ENCODE data around the gene NELFE.

DNA sequence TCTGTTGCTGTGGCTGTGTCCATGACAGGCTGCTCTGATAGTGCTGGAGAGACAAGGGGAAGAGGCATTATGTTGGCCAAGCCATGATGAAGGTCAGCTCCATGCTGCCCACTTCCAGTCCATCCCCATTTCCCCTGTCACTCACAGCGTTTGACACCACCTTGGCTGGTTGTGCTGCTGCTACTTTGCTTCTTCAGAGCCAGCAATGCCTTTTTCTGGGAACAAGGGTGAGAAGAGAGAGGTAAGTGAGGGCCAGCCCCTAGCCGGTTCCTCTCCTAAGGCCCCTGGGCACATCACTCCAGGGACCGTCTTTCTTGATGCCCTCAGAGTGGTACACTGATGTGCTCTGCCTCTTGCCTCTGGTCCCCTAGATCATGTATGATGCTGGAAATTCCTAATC is 2.0 kb downstream of the NELFE start:
- TF ChIP-seq EZH2 (optimal IDR thresholded peaks at IDR 0.05; ENCODE audit: low read depth, low read length), result no peak
- TF ChIP-seq EZH2phosphoT487 (IDR thresholded peaks at IDR 0.05; ENCODE audit: low read length), result no peak
- no peak for TF ChIP-seq CTCF (IDR thresholded peaks at IDR 0.05; ENCODE audit: low read length)

Measured in MM.1S (cell line).